Measurements from ENCODE around the gene VARS2.

The VARS2 gene

GRCh38 chr6:30907758-30908591 lies 6.1 kb upstream of the VARS2 start, which contains the start of gene GTF2H4 (continued):
- no peak for TF ChIP-seq ZNF404 (tag by site-specific recombination; IDR thresholded peaks at IDR 0.05)
- no peak for TF ChIP-seq ZNF670 (tag by site-specific recombination; IDR thresholded peaks at IDR 0.05; ENCODE audit: low read depth)
- TF ChIP-seq ZNF621 (tag by site-specific recombination; IDR thresholded peaks at IDR 0.05), result no peak
- TF ChIP-seq FEZF1 (tag by site-specific recombination; IDR thresholded peaks at IDR 0.05), result peak; percentile 50
- no peak for TF ChIP-seq ZNF133 (tag by site-specific recombination; IDR thresholded peaks at IDR 0.05)
- TF ChIP-seq ZNF514 (tag by site-specific recombination; IDR thresholded peaks at IDR 0.05), result no peak
- TF ChIP-seq ZEB2 (tag by site-specific recombination; IDR thresholded peaks at IDR 0.05), result peak; percentile 98
- TF ChIP-seq ZNF175 (tag by site-specific recombination; IDR thresholded peaks at IDR 0.05), result no peak
- TF ChIP-seq PRDM6 (tag by site-specific recombination; IDR thresholded peaks at IDR 0.05), result peak; percentile 45; the same call in 1 of the 2 replicates
- TF ChIP-seq ZNF16 (tag by site-specific recombination; IDR thresholded peaks at IDR 0.05; ENCODE audit: low read depth), result peak; percentile 93
- peak; percentile 21; the same call in 1 of the 2 replicates for TF ChIP-seq ZBTB7A (tag by site-specific recombination; IDR thresholded peaks at IDR 0.05; ENCODE audit: low read depth)
- no peak for TF ChIP-seq ZNF350 (tag by site-specific recombination; IDR thresholded peaks at IDR 0.05)
- TF ChIP-seq ZNF366 (tag by site-specific recombination; conservative IDR thresholded peaks at IDR 0.05), result peak; percentile 99
- no peak for TF ChIP-seq ZNF548 (tag by site-specific recombination; IDR thresholded peaks at IDR 0.05)
- no peak for TF ChIP-seq ZNF521 (tag by site-specific recombination; IDR thresholded peaks at IDR 0.05)
- TF ChIP-seq ZNF19 (tag by site-specific recombination; IDR thresholded peaks at IDR 0.05; ENCODE audit: low read depth), result no peak
- peak; percentile 52; the same call in 1 of the 2 replicates for TF ChIP-seq CTCF (tag by site-specific recombination; IDR thresholded peaks at IDR 0.05)
- TF ChIP-seq ZNF324 (tag by site-specific recombination; IDR thresholded peaks at IDR 0.05), result peak; percentile 95
- TF ChIP-seq ZNF266 (tag by site-specific recombination; IDR thresholded peaks at IDR 0.05; ENCODE audit: low read depth), result 0 out of 2 replicates have a peak, but pooled peaks have one; percentile 0
- peak; percentile 31; the same call in 1 of the 2 replicates for TF ChIP-seq ZNF354C (tag by site-specific recombination; IDR thresholded peaks at IDR 0.05; ENCODE audit: borderline replicate concordance, low read depth)
- TF ChIP-seq ZNF335 (tag by site-specific recombination; conservative IDR thresholded peaks at IDR 0.05), result peak; percentile 98
- TF ChIP-seq SALL2 (tag by site-specific recombination; IDR thresholded peaks at IDR 0.05; ENCODE audit: borderline replicate concordance), result peak; percentile 82; the same call in 1 of the 2 replicates
- peak; percentile 95 for TF ChIP-seq GLI4 (tag by site-specific recombination; IDR thresholded peaks at IDR 0.05)
- TF ChIP-seq ZNF76 (tag by site-specific recombination; IDR thresholded peaks at IDR 0.05; ENCODE audit: borderline replicate concordance, low read depth), result peak; percentile 99
- peak; percentile 21; the same call in 1 of the 2 replicates for TF ChIP-seq BCL6B (tag by site-specific recombination; IDR thresholded peaks at IDR 0.05)
- peak; percentile 92 for TF ChIP-seq ZNF2 (tag by site-specific recombination; IDR thresholded peaks at IDR 0.05)
- TF ChIP-seq ZNF157 (tag by site-specific recombination; IDR thresholded peaks at IDR 0.05), result no peak
- TF ChIP-seq ZNF146 (tag by site-specific recombination; IDR thresholded peaks at IDR 0.05), result peak; percentile 84
- TF ChIP-seq ZNF362 (tag by site-specific recombination; IDR thresholded peaks at IDR 0.05), result peak; percentile 57; the same call in 1 of the 2 replicates
- peak; percentile 95 for TF ChIP-seq PRDM4 (tag by site-specific recombination; IDR thresholded peaks at IDR 0.05)
- peak; percentile 99 for TF ChIP-seq ZNF501 (tag by site-specific recombination; IDR thresholded peaks at IDR 0.05)
- peak; percentile 87; the same call in 1 of the 2 replicates for TF ChIP-seq ZNF391 (tag by site-specific recombination; IDR thresholded peaks at IDR 0.05; ENCODE audit: borderline replicate concordance, low read depth)
